ENCODE data around the gene TPPP.

- TF ChIP-seq CTCF (IDR thresholded peaks at IDR 0.05; ENCODE audit: extremely low read depth in 1 of 2, insufficient read depth in 1 of 2, low read depth in 1 of 2, low read length in 2 of 2) (no peak), EZH2 (IDR thresholded peaks at IDR 0.05; ENCODE audit: borderline replicate concordance, low read depth, low read length, severe bottlenecking) (no peak), POLR2A (IDR thresholded peaks at IDR 0.05; ENCODE audit: low read depth, low read length) (no peak)
These were observed 28.2 kb downstream of the TPPP start for GRCh38 chr5:664994-665360.
